OCI-LY1 (cell line): ENCODE data around the gene RAB14.

Source experiments
- H2AFZ ChIP-seq: fragments of 200-600 bp; sonication (generic), shearing (Covaris generic); 2 replicates; pipeline ENCODE4 v1.6.0; 2014; ENCODE audit warnings: antibody characterized with exemption, mild to moderate bottlenecking, low read length
- H3F3A ChIP-seq: fragments of 200-600 bp; sonication (generic), shearing (Covaris generic); 2 replicates; pipeline ENCODE4 v1.6.0; 2014; ENCODE audit warnings: mild to moderate bottlenecking, antibody characterized with exemption, low read length, moderate library complexity; ENCODE audit not compliant: insufficient read depth
- H3K27ac ChIP-seq: fragments of 200-600 bp; sonication (generic); 2 replicates; pipeline ENCODE4 v1.5.1; 2014; ENCODE audit warnings: low read length, mixed run types, mild to moderate bottlenecking, low read depth; ENCODE audit not compliant: poor library complexity, severe bottlenecking
- H3K27me3 ChIP-seq: fragments of 200-600 bp; sonication (generic); 2 replicates; pipeline ENCODE4 v1.6.0; 2014; ENCODE audit warnings: antibody characterized with exemption, mild to moderate bottlenecking, low read length, moderate library complexity; ENCODE audit not compliant: insufficient read depth
- H3K36me3 ChIP-seq: fragments of 200-600 bp; sonication (generic); 2 replicates; pipeline ENCODE4 v1.6.1; 2014; ENCODE audit warnings: mild to moderate bottlenecking, antibody characterized with exemption, low read length, moderate library complexity, mixed read lengths; ENCODE audit not compliant: insufficient read depth
- H3K4me1 ChIP-seq: fragments of 200-600 bp; sonication (generic); 2 replicates; pipeline ENCODE4 v1.5.1; 2014; ENCODE audit warnings: mild to moderate bottlenecking, low read length, moderate library complexity; ENCODE audit not compliant: insufficient read depth, severe bottlenecking
- H3K4me2 ChIP-seq: fragments of 200-600 bp; sonication (generic), shearing (Covaris generic); 2 replicates; pipeline ENCODE4 v1.6.1; 2014; ENCODE audit warnings: low read length
- H3K4me3 ChIP-seq: fragments of 200-600 bp; sonication (generic); 2 replicates; pipeline ENCODE4 v1.5.1; 2014; ENCODE audit warnings: low read length, low read depth, mild to moderate bottlenecking, mixed read lengths; ENCODE audit not compliant: poor library complexity, severe bottlenecking
- H3K79me2 ChIP-seq: fragments of 200-600 bp; shearing (Covaris generic); 2 replicates; pipeline ENCODE4 v1.6.1; 2016; ENCODE audit warnings: mixed run types, low read length, mixed read lengths; ENCODE audit not compliant: insufficient read depth
- H3K9ac ChIP-seq: fragments of 200-600 bp; sonication (generic), shearing (Covaris generic); 2 replicates; pipeline ENCODE4 v1.6.1; 2014; ENCODE audit warnings: mild to moderate bottlenecking, low read length, mixed read lengths
- H3K9me2 ChIP-seq: fragments of 200-600 bp; sonication (generic), shearing (Covaris generic); 2 replicates; pipeline ENCODE4 v1.6.1; 2014; ENCODE audit warnings: low read depth, mild to moderate bottlenecking, low read length, mixed read lengths
- H3K9me3 ChIP-seq: fragments of 200-600 bp; shearing (Covaris generic); 2 replicates; pipeline ENCODE4 v1.6.1; 2014; ENCODE audit warnings: low read length, mixed read lengths
- H4K20me1 ChIP-seq: fragments of 200-600 bp; sonication (generic), shearing (Covaris generic); 2 replicates; pipeline ENCODE4 v1.6.0; 2016; ENCODE audit warnings: mild to moderate bottlenecking, low read length; ENCODE audit not compliant: insufficient read depth
- CTCF ChIP-seq: fragments of 200-600 bp; sonication (generic), shearing (Covaris generic); IDR thresholded peaks from 2 replicates; pipeline ENCODE4 v1.5.1; 2017; ENCODE audit warnings: mild to moderate bottlenecking, antibody characterized with exemption, low read length, moderate library complexity, mixed read lengths
- EZH2 ChIP-seq: fragments of 200-600 bp; sonication (generic), shearing (Covaris generic); IDR thresholded peaks from 2 replicates; pipeline ENCODE4 v1.8.0; 2017; ENCODE audit warnings: borderline replicate concordance, mixed run types, mild to moderate bottlenecking, antibody characterized with exemption, low read length, moderate library complexity, mixed read lengths

RAB14 gene

GRCh38 chr9:121235512-121235911 is 33.8 kb upstream of the RAB14 start:
- no peak overlapping the region for H3K9ac ChIP-seq
- H3K27ac ChIP-seq: no peak overlapping the region
- H3K4me1 ChIP-seq: no peaks in the 10 kb centered on the region

GRCh38 chr9:121234832-121235161 is 33.1 kb upstream of the RAB14 start:
- Histone ChIP-seq H3K4me1 (no peaks in the 10 kb centered on the region), H2AFZ (no peak overlapping the region), H3K4me2 (no peak overlapping the region), H4K20me1 (no peaks in the 10 kb centered on the region), H3F3A (no peaks in the 10 kb centered on the region), H3K27ac (no peak overlapping the region), H3K4me3 (no peak overlapping the region), H3K9me2 (no peaks in the 10 kb centered on the region), H3K9me3 (no peaks in the 10 kb centered on the region), H3K27me3 (no peaks in the 10 kb centered on the region), H3K79me2 (no peaks in the 10 kb centered on the region), H3K36me3 (no peaks in the 10 kb centered on the region), H3K9ac (no peak overlapping the region)
- TF ChIP-seq EZH2 (no peak), CTCF (no peak)

More at GRCh38 chr9:121235512-121235911, 33.8 kb upstream of the RAB14 start:
- Histone ChIP-seq H2AFZ (no peak overlapping the region), H4K20me1 (no peaks in the 10 kb centered on the region), H3K79me2 (no peaks in the 10 kb centered on the region), H3K9me3 (no peaks in the 10 kb centered on the region), H3K27me3 (no peaks in the 10 kb centered on the region), H3K4me2 (no peak overlapping the region), H3K9me2 (no peaks in the 10 kb centered on the region), H3K36me3 (no peaks in the 10 kb centered on the region), H3F3A (no peaks in the 10 kb centered on the region), H3K4me3 (no peak overlapping the region)
- TF ChIP-seq CTCF (no peak), EZH2 (no peak)

GRCh38 chr9:121233906-121234831 is 32.5 kb upstream of the RAB14 start:
- H3K9ac ChIP-seq: no peak overlapping the region
- no peak overlapping the region for H3K4me3 ChIP-seq
- no peaks in the 10 kb centered on the region for H3K79me2 ChIP-seq
- no peaks in the 10 kb centered on the region for H3K4me1 ChIP-seq
- TF ChIP-seq EZH2: no peak
- no peak for TF ChIP-seq CTCF
- H2AFZ ChIP-seq: no peak overlapping the region
- no peaks in the 10 kb centered on the region for H3K36me3 ChIP-seq
- no peaks in the 10 kb centered on the region for H3F3A ChIP-seq
- no peaks in the 10 kb centered on the region for H3K27me3 ChIP-seq
- no peaks in the 10 kb centered on the region for H3K9me3 ChIP-seq
- H3K27ac ChIP-seq: no peak overlapping the region
- H4K20me1 ChIP-seq: no peaks in the 10 kb centered on the region
- H3K4me2 ChIP-seq: no peak overlapping the region
- H3K9me2 ChIP-seq: no peaks in the 10 kb centered on the region
